ENCODE results near the gene CCDC60.

The CCDC60 gene

GRCh38 chr12:119397540-119397939 is 63.0 kb downstream of the CCDC60 start:
- H3K36me3 ChIP-seq: no peaks in the 10 kb centered on the region
- no peaks in the 10 kb centered on the region for H3K4me1 ChIP-seq (ENCODE audit: control insufficient read depth in 1 of 2, insufficient read depth in 1 of 2, low read depth in 1 of 2, low read length in 1 of 2)
- H3K9me3 ChIP-seq: no peaks in the 10 kb centered on the region
- no peaks in the 10 kb centered on the region for H3K27me3 ChIP-seq
- H3K27ac ChIP-seq: no peak overlapping the region
- H3K4me3 ChIP-seq (ENCODE audit: low read depth in 1 of 2, low read length in 1 of 2): no peak overlapping the region
- no peak for TF ChIP-seq CTCF (IDR thresholded peaks at IDR 0.05)

DNA sequence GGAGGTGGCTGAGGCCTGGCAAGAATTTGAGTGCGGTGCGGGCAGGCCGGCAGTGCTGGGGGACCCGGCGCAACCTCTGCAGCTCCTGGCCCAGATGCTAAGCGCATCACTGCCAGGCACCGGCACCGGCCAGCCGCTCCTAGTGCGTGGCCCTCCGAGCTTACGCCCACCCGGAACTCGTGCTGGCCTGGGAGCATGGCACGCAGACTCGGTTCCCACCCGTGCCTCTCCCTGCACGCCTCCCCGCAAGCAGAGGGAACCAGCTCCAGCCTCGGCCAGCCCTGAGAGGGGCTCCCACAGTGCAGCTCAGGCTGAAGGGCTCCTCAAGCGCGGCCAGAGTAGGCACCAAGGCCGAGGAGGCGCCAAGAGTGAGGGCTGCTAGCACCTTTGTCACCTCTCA is 63.7 kb downstream of the CCDC60 start:
- no peak overlapping the region for H3K27ac ChIP-seq
- H3K4me1 ChIP-seq (ENCODE audit: control insufficient read depth in 1 of 2, insufficient read depth in 1 of 2, low read depth in 1 of 2, low read length in 1 of 2): no peaks in the 10 kb centered on the region
- H3K36me3 ChIP-seq: no peaks in the 10 kb centered on the region
- no peak for TF ChIP-seq CTCF (IDR thresholded peaks at IDR 0.05)
- no peaks in the 10 kb centered on the region for H3K9me3 ChIP-seq
- no peak overlapping the region for H3K4me3 ChIP-seq (ENCODE audit: low read depth in 1 of 2, low read length in 1 of 2)
- no peaks in the 10 kb centered on the region for H3K27me3 ChIP-seq

GRCh38 chr12:119399301-119399700 is 64.8 kb downstream of the CCDC60 start:
- Histone ChIP-seq H3K27ac (no peak overlapping the region), H3K36me3 (no peaks in the 10 kb centered on the region), H3K9me3 (no peaks in the 10 kb centered on the region), H3K4me1 (ENCODE audit: control insufficient read depth in 1 of 2, insufficient read depth in 1 of 2, low read depth in 1 of 2, low read length in 1 of 2) (no peaks in the 10 kb centered on the region), H3K4me3 (ENCODE audit: low read depth in 1 of 2, low read length in 1 of 2) (no peak overlapping the region), H3K27me3 (no peaks in the 10 kb centered on the region)
- TF ChIP-seq CTCF (IDR thresholded peaks at IDR 0.05): no peak

GRCh38 chr12:119406308-119406707 is 71.8 kb downstream of the CCDC60 start:
- Histone ChIP-seq H3K4me3 (ENCODE audit: low read depth in 1 of 2, low read length in 1 of 2) (no peak overlapping the region), H3K9me3 (no peaks in the 10 kb centered on the region), H3K27me3 (no peaks in the 10 kb centered on the region), H3K27ac (no peak overlapping the region), H3K4me1 (ENCODE audit: control insufficient read depth in 1 of 2, insufficient read depth in 1 of 2, low read depth in 1 of 2, low read length in 1 of 2) (no peaks in the 10 kb centered on the region), H3K36me3 (no peaks in the 10 kb centered on the region)
- no peak for TF ChIP-seq CTCF (IDR thresholded peaks at IDR 0.05)

DNA sequence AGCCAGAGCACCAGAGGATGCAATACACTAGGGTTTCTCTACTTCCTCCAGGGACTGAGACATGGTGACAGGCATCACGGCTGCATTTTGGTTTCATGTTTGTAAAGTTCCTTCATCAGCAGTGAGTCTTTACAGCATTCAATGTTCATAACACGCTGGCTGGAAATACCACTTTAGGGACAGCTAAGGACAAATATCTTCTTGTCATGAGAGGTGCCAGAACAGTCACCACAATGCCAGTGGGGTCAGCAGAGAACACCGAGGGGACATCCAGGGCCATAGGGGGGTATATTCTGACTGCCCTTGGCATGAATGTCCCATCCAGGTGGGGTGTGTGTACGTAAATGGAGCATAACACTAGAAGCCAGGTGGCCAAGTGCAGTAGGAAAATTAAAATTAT is 72.3 kb downstream of the CCDC60 start:
- no peaks in the 10 kb centered on the region for H3K9me3 ChIP-seq
- no peak for TF ChIP-seq CTCF (IDR thresholded peaks at IDR 0.05)
- H3K27me3 ChIP-seq: no peaks in the 10 kb centered on the region
- H3K4me3 ChIP-seq (ENCODE audit: low read depth in 1 of 2, low read length in 1 of 2): no peak overlapping the region
- H3K27ac ChIP-seq: no peak overlapping the region
- no peaks in the 10 kb centered on the region for H3K36me3 ChIP-seq
- no peaks in the 10 kb centered on the region for H3K4me1 ChIP-seq (ENCODE audit: control insufficient read depth in 1 of 2, insufficient read depth in 1 of 2, low read depth in 1 of 2, low read length in 1 of 2)

- TF ChIP-seq CTCF (IDR thresholded peaks at IDR 0.05): no peak
- Histone ChIP-seq H3K9me3 (no peaks in the 10 kb centered on the region), H3K4me3 (ENCODE audit: low read depth in 1 of 2, low read length in 1 of 2) (no peak overlapping the region)
Observed at GRCh38 chr12:119409043-119409442, 74.5 kb downstream of the CCDC60 start.

More at GRCh38 chr12:119409043-119409442, 74.5 kb downstream of the CCDC60 start:
- H3K4me1 ChIP-seq (ENCODE audit: control insufficient read depth in 1 of 2, insufficient read depth in 1 of 2, low read depth in 1 of 2, low read length in 1 of 2): no peaks in the 10 kb centered on the region
- H3K27ac ChIP-seq: no peak overlapping the region
- no peaks in the 10 kb centered on the region for H3K27me3 ChIP-seq
- H3K36me3 ChIP-seq: no peaks in the 10 kb centered on the region
